Neural progenitor cell (in vitro differentiated cells): ENCODE results near the gene SLC15A4. TPM values are rescaled to one million over a fixed set of nuclear protein-coding genes. Genes with fewer than 3 reads are reported as not detected.

ENCODE experiments used
- DNase-seq: peaks from one replicate; pipeline ENCODE4 v3.0.0-alpha.2; 2016; ENCODE audit warnings: low spot score
- H2AFZ ChIP-seq: fragments of 200-600 bp; sonication (generic); replicated peaks from 2 replicates; pipeline ENCODE4 v1.6.1; 2016; ENCODE audit warnings: antibody characterized with exemption
- H3F3A ChIP-seq: fragments of 200-600 bp; sonication (generic); 2 replicates; pipeline ENCODE4 v1.6.1; 2016; ENCODE audit warnings: antibody characterized with exemption, low read depth
- H3K27ac ChIP-seq: fragments of 200-600 bp; sonication (generic); 2 replicates; pipeline ENCODE4 v1.5.1; 2016; ENCODE audit warnings: mild to moderate bottlenecking
- H3K27me3 ChIP-seq: fragments of 200-600 bp; sonication (generic); 2 replicates; pipeline ENCODE4 v1.6.1; 2016; ENCODE audit warnings: mild to moderate bottlenecking, moderate library complexity
- H3K36me3 ChIP-seq: fragments of 200-600 bp; sonication (generic); 2 replicates; pipeline ENCODE4 v1.5.1; 2016
- H3K4me1 ChIP-seq: fragments of 200-600 bp; sonication (generic); 2 replicates; pipeline ENCODE4 v1.6.1; 2016; ENCODE audit warnings: mixed run types
- H3K4me2 ChIP-seq: fragments of 200-600 bp; sonication (generic); 2 replicates; pipeline ENCODE4 v1.6.1; 2016
- H3K4me3 ChIP-seq: fragments of 200-600 bp; sonication (generic); 2 replicates; pipeline ENCODE4 v1.5.1; 2016
- H3K79me2 ChIP-seq: fragments of 200-600 bp; sonication (generic); 2 replicates; pipeline ENCODE4 v1.6.1; 2016; ENCODE audit warnings: low read depth
- H3K9ac ChIP-seq: fragments of 200-600 bp; sonication (generic); 2 replicates; pipeline ENCODE4 v1.6.1; 2016
- H3K9me3 ChIP-seq: fragments of 200-600 bp; sonication (generic); 2 replicates; pipeline ENCODE4 v1.5.1; 2016; ENCODE audit warnings: low read depth
- H4K20me1 ChIP-seq: fragments of 200-600 bp; sonication (generic); 2 replicates; pipeline ENCODE4 v1.6.1; 2016; ENCODE audit warnings: low read depth
- H3K27ac Mint-ChIP-seq: 3 replicates; pipeline ENCODE4 v1.8.0; 2021; ENCODE audit warnings: mixed read lengths
- H3K27me3 Mint-ChIP-seq: 2 replicates; pipeline ENCODE4 v1.8.0; 2022; ENCODE audit warnings: low read depth, mild to moderate bottlenecking, inconsistent platforms, moderate library complexity, mixed read lengths; ENCODE audit not compliant: insufficient read depth
- H3K36me3 Mint-ChIP-seq: 3 replicates; pipeline ENCODE4 v1.8.0; 2021; ENCODE audit warnings: mixed read lengths
- H3K4me1 Mint-ChIP-seq: 3 replicates; pipeline ENCODE4 v1.8.0; 2021; ENCODE audit warnings: mixed read lengths
- H3K4me3 Mint-ChIP-seq: 3 replicates; pipeline ENCODE4 v1.8.0; 2021; ENCODE audit warnings: mild to moderate bottlenecking, moderate library complexity, mixed read lengths
- H3K9me3 Mint-ChIP-seq: 3 replicates; pipeline ENCODE4 v1.8.0; 2020; ENCODE audit warnings: mixed read lengths
- CTCF ChIP-seq: fragments of 200-600 bp; sonication (generic); IDR thresholded peaks from 2 replicates; pipeline ENCODE4 v1.5.1; 2017; ENCODE audit warnings: antibody characterized with exemption, mild to moderate bottlenecking
- EZH2 ChIP-seq: fragments of 200-600 bp; sonication (generic); IDR thresholded peaks from 2 replicates; pipeline ENCODE4 v1.6.1; 2017; ENCODE audit warnings: antibody characterized with exemption, mild to moderate bottlenecking, moderate library complexity
- EZH2phosphoT487 ChIP-seq: fragments of 200-600 bp; sonication (generic); IDR thresholded peaks from 2 replicates; pipeline ENCODE4 v1.6.1; 2017; ENCODE audit warnings: antibody characterized with exemption
- total RNA-seq: library from RNA; depleted of rRNA; stranded (reverse); fragments of >200 nt; gene quantifications from 2 replicates; pipeline ENCODE4 v1.2.3, GENCODE V29; 2015; ENCODE audit warnings: low replicate concordance

The SLC15A4 gene
- total RNA-seq, 1 donor from 2014 or later, result 42.3 TPM

GRCh38 chr12:128789356-128789929, 34.3 kb downstream of the SLC15A4 start:
- Mint-ChIP-seq H3K4me3 (no peak overlapping the region), H3K36me3 (peaks cover 17% of the 10 kb centered on the region), H3K9me3 (no peaks in the 10 kb centered on the region), H3K27me3 (peaks cover 3% of the 10 kb centered on the region), H3K27ac (no peak overlapping the region), H3K4me1 (peaks cover 13% of the 10 kb centered on the region)
- H4K20me1 ChIP-seq, result no peaks in the 10 kb centered on the region
- no peak overlapping the region for H2AFZ ChIP-seq
- no peaks in the 10 kb centered on the region for H3K36me3 ChIP-seq
- H3K27me3 ChIP-seq, result no peaks in the 10 kb centered on the region
- no peaks in the 10 kb centered on the region for H3K4me1 ChIP-seq
- H3K9me3 ChIP-seq, result no peaks in the 10 kb centered on the region
- TF ChIP-seq EZH2phosphoT487 (no peak), CTCF (no peak)
- H3K79me2 ChIP-seq, result no peaks in the 10 kb centered on the region
- DNase-seq, result no peak
- H3F3A ChIP-seq, result no peaks in the 10 kb centered on the region
- no peak overlapping the region for H3K9ac ChIP-seq
- no peak overlapping the region for H3K4me3 ChIP-seq
- no peak overlapping the region for H3K4me2 ChIP-seq
- no peak overlapping the region for H3K27ac ChIP-seq

DNA sequence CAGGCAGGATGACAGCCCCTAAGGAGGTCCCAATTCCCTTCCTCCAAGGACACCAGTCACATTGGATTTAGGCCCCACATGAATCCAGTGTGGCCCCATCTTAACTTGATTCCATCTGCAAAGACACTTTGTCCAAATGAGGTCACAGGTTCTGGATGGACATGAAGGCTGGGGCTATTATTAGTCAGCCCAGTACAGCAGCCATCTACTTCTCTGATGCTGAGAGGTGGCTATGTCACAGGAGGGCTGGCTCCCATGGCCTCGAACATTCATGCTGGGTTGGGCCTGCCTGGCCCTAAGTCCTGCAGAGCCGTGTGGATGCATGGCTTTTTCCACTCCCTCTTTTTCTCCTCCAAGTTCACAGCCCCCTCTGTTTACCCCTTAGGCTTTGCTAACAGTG, 35.9 kb downstream of the SLC15A4 start:
- Histone ChIP-seq H3K27ac (no peak overlapping the region), H3K79me2 (no peaks in the 10 kb centered on the region), H2AFZ (no peak overlapping the region), H3F3A (no peaks in the 10 kb centered on the region), H3K4me3 (no peak overlapping the region), H3K9me3 (no peaks in the 10 kb centered on the region), H3K4me2 (no peak overlapping the region), H3K4me1 (no peaks in the 10 kb centered on the region), H3K27me3 (no peaks in the 10 kb centered on the region), H3K36me3 (no peaks in the 10 kb centered on the region), H3K9ac (no peak overlapping the region), H4K20me1 (no peaks in the 10 kb centered on the region)
- TF ChIP-seq EZH2 (no peak), CTCF (no peak), EZH2phosphoT487 (no peak)
- DNase-seq, result no peak
- Mint-ChIP-seq H3K27me3 (peaks cover 3% of the 10 kb centered on the region), H3K9me3 (no peaks in the 10 kb centered on the region), H3K27ac (no peak overlapping the region), H3K36me3 (peaks cover 13% of the 10 kb centered on the region), H3K4me3 (no peak overlapping the region), H3K4me1 (peaks cover 17% of the 10 kb centered on the region)

GRCh38 chr12:128786741-128787391, 36.9 kb downstream of the SLC15A4 start:
- Mint-ChIP-seq H3K27ac (no peak overlapping the region), H3K27me3 (peaks cover 3% of the 10 kb centered on the region), H3K9me3 (peaks cover 5% of the 10 kb centered on the region), H3K4me3 (no peak overlapping the region), H3K4me1 (peaks cover 17% of the 10 kb centered on the region), H3K36me3 (peaks cover 5% of the 10 kb centered on the region)
- Histone ChIP-seq H3K9ac (no peak overlapping the region), H3K4me1 (no peaks in the 10 kb centered on the region), H3K27ac (no peak overlapping the region), H3K4me2 (no peak overlapping the region), H3K9me3 (no peaks in the 10 kb centered on the region), H2AFZ (no peak overlapping the region), H3K4me3 (no peak overlapping the region), H3K36me3 (no peaks in the 10 kb centered on the region), H3F3A (no peaks in the 10 kb centered on the region), H3K79me2 (no peaks in the 10 kb centered on the region), H3K27me3 (no peaks in the 10 kb centered on the region), H4K20me1 (no peaks in the 10 kb centered on the region)
- DNase-seq, result no peak
- no peak for TF ChIP-seq EZH2
- no peak for TF ChIP-seq CTCF
- no peak for TF ChIP-seq EZH2phosphoT487
